Liver (tissue), 9 donors: ENCODE results near the gene MROH8. TPM values are rescaled to one million over a fixed set of nuclear protein-coding genes. Genes with fewer than 3 reads are reported as not detected.

Source experiments
- DNase-seq: peaks from one replicate; pipeline ENCODE4 v3.0.0-alpha.2; 2017; ENCODE audit warnings: low spot score
- H3K27ac ChIP-seq, 2 donors: one replicate each; pipeline ENCODE4 v1.7.0; 2013; ENCODE audit warnings: inconsistent platforms in 2 of 2, low read length in 2 of 2, control low read depth in 1 of 2, low read depth in 1 of 2, mild to moderate bottlenecking in 1 of 2
- H3K27me3 ChIP-seq, 4 donors: one replicate each; pipeline versions ENCODE4 v1.6.1 to v1.7.0; 2013; ENCODE audit warnings: low read length in 3 of 4, inconsistent platforms in 1 of 4, mild to moderate bottlenecking in 1 of 4, moderate library complexity in 1 of 4; ENCODE audit not compliant: control insufficient read depth in 4 of 4, insufficient read depth in 4 of 4
- H3K36me3 ChIP-seq, 4 donors: one replicate each; pipeline versions ENCODE4 v1.6.1 to v1.7.0; 2013; ENCODE audit warnings: low read length in 3 of 4, mild to moderate bottlenecking in 3 of 4, low read depth in 1 of 4, moderate library complexity in 1 of 4; ENCODE audit not compliant: control insufficient read depth in 4 of 4, insufficient read depth in 3 of 4
- H3K4me1 ChIP-seq, 4 donors: one replicate each; pipeline versions ENCODE4 v1.6.1 to v1.7.0; 2013; ENCODE audit warnings: low read length in 3 of 4, mild to moderate bottlenecking in 3 of 4, moderate library complexity in 1 of 4; ENCODE audit not compliant: control insufficient read depth in 4 of 4, insufficient read depth in 4 of 4
- H3K4me3 ChIP-seq, 3 donors: one replicate each; pipeline versions ENCODE4 v1.6.1 to v1.7.0; 2013; ENCODE audit warnings: low read length in 3 of 3, control low read depth in 1 of 3, low read depth in 1 of 3, mild to moderate bottlenecking in 1 of 3
- H3K9ac ChIP-seq, 2 donors: one replicate each; pipeline ENCODE4 v1.7.0; 2013; ENCODE audit warnings: low read length in 2 of 2, mild to moderate bottlenecking in 2 of 2, moderate library complexity in 2 of 2, control low read depth in 1 of 2, low read depth in 1 of 2
- H3K9me3 ChIP-seq, 4 donors: one replicate each; pipeline versions ENCODE4 v1.6.1 to v1.7.0; 2013; ENCODE audit warnings: low read length in 3 of 4; ENCODE audit not compliant: control insufficient read depth in 4 of 4
- EGR1 ChIP-seq, 2 donors: IDR thresholded peaks; 2 replicates each; pipeline ENCODE4 v1.6.1; 2016 to 2018; ENCODE audit warnings: antibody characterized with exemption in 2 of 2, low read depth in 2 of 2
- FOXA2 ChIP-seq: IDR thresholded peaks from 2 replicates; pipeline ENCODE4 v1.6.1; 2016; ENCODE audit warnings: antibody characterized with exemption
- HNF4A ChIP-seq, 2 donors: conservative IDR thresholded peaks; 2 replicates each; pipeline ENCODE4 v1.6.1; 2016; ENCODE audit warnings: antibody characterized with exemption in 2 of 2, mild to moderate bottlenecking in 2 of 2
- HNF4G ChIP-seq: IDR thresholded peaks from 2 replicates; pipeline ENCODE4 v1.6.1; 2016; ENCODE audit warnings: antibody characterized with exemption
- JUND ChIP-seq, 2 donors: IDR thresholded peaks; 2 replicates each; pipeline ENCODE4 v1.6.1; 2016; ENCODE audit warnings: antibody characterized with exemption in 2 of 2
- NR2F2 ChIP-seq: IDR thresholded peaks from 2 replicates; pipeline ENCODE4 v1.6.1; 2016; ENCODE audit warnings: antibody characterized with exemption
- RAD21 ChIP-seq, 2 donors: IDR thresholded peaks; 2 replicates each; pipeline ENCODE4 v1.6.1; 2016; ENCODE audit warnings: antibody characterized with exemption in 2 of 2, mild to moderate bottlenecking in 2 of 2
- RXRA ChIP-seq, 2 donors: IDR thresholded peaks; 2 replicates each; pipeline ENCODE4 v1.6.1; 2017 to 2018; ENCODE audit warnings: antibody characterized with exemption in 2 of 2, mild to moderate bottlenecking in 1 of 2
- TAF1 ChIP-seq: conservative IDR thresholded peaks from 2 replicates; pipeline ENCODE4 v1.6.1; 2016; ENCODE audit warnings: antibody characterized with exemption, mild to moderate bottlenecking
- WGBS: extraction: QIAGEN DNeasy Blood & Tissue Kit; methylation state at CpG from one replicate; pipeline ENCODE4 v1.1.7; 2013; 5-methylcytosine and 5-hydroxymethylcytosine counted together
- polyA plus RNA-seq, 2 donors: library from polyadenylated mRNA; stranded (reverse) in 1 of 2; unstranded in 1 of 2; fragments of 200-250 nt in 1 of 2; fragments of >200 nt in 1 of 2; fragmentation: Nextera tagmentation in 1 of 2; extraction: Ambion mirVana in 1 of 2; gene quantifications; one replicate each; pipeline versions ENCODE4 v1.2.1 to v1.2.3, GENCODE V29; 2013 to 2015
- total RNA-seq, 2 donors: library from RNA; depleted of rRNA; stranded (reverse); fragments of >200 nt; gene quantifications; one replicate each; pipeline ENCODE4 v1.2.3, GENCODE V29; 2014
- TF ChIP-seq, protein P1 (sequence below): IDR thresholded peaks from 2 replicates; pipeline ENCODE4 v1.6.1; 2016; ENCODE audit warnings: antibody characterized with exemption, mild to moderate bottlenecking
- TF ChIP-seq, protein P2 (sequence below): IDR thresholded peaks from 2 replicates; pipeline ENCODE4 v1.6.1; 2016; ENCODE audit warnings: antibody characterized with exemption
- TF ChIP-seq, protein P3 (sequence below): IDR thresholded peaks from 2 replicates; pipeline ENCODE4 v1.6.1; 2016; ENCODE audit warnings: antibody characterized with exemption
- TF ChIP-seq, protein P4 (sequence below): IDR thresholded peaks from 2 replicates; pipeline ENCODE4 v1.6.1; 2016; ENCODE audit warnings: antibody characterized with exemption
- donor health status: healthy.
- donor health status: healthy.
- donor health status: healthy.
- donor health status: healthy.
- donor health status: healthy.

Gene MROH8
- total and polyA plus RNA-seq, 4 donors, result 1.3 to 5.1 (median 2.0) TPM

- H3K4me1 ChIP-seq, result peaks cover 5 to 17% (median 10%) of the 10 kb centered on the region in 4 donors
- H3K36me3 ChIP-seq, result peaks cover 0 to 8% (median 3%) of the 10 kb centered on the region in 4 donors
- no peaks in the 10 kb centered on the region for H3K9me3 ChIP-seq
- no peaks in the 10 kb centered on the region for H3K27me3 ChIP-seq
- TF ChIP-seq RAD21 (IDR thresholded peaks at IDR 0.05), result no peak
- TF ChIP-seq, protein P1, sequence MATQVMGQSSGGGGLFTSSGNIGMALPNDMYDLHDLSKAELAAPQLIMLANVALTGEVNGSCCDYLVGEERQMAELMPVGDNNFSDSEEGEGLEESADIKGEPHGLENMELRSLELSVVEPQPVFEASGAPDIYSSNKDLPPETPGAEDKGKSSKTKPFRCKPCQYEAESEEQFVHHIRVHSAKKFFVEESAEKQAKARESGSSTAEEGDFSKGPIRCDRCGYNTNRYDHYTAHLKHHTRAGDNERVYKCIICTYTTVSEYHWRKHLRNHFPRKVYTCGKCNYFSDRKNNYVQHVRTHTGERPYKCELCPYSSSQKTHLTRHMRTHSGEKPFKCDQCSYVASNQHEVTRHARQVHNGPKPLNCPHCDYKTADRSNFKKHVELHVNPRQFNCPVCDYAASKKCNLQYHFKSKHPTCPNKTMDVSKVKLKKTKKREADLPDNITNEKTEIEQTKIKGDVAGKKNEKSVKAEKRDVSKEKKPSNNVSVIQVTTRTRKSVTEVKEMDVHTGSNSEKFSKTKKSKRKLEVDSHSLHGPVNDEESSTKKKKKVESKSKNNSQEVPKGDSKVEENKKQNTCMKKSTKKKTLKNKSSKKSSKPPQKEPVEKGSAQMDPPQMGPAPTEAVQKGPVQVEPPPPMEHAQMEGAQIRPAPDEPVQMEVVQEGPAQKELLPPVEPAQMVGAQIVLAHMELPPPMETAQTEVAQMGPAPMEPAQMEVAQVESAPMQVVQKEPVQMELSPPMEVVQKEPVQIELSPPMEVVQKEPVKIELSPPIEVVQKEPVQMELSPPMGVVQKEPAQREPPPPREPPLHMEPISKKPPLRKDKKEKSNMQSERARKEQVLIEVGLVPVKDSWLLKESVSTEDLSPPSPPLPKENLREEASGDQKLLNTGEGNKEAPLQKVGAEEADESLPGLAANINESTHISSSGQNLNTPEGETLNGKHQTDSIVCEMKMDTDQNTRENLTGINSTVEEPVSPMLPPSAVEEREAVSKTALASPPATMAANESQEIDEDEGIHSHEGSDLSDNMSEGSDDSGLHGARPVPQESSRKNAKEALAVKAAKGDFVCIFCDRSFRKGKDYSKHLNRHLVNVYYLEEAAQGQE, result no peak
- TF ChIP-seq JUND (IDR thresholded peaks at IDR 0.05), result no peak
- no peak for TF ChIP-seq RXRA (IDR thresholded peaks at IDR 0.05)
- TF ChIP-seq, protein P2, sequence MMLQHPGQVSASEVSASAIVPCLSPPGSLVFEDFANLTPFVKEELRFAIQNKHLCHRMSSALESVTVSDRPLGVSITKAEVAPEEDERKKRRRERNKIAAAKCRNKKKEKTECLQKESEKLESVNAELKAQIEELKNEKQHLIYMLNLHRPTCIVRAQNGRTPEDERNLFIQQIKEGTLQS, result no peak
- TF ChIP-seq, protein P3, sequence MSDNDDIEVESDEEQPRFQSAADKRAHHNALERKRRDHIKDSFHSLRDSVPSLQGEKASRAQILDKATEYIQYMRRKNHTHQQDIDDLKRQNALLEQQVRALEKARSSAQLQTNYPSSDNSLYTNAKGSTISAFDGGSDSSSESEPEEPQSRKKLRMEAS, result no peak
- no peak for TF ChIP-seq HNF4G
- TF ChIP-seq, protein P4, sequence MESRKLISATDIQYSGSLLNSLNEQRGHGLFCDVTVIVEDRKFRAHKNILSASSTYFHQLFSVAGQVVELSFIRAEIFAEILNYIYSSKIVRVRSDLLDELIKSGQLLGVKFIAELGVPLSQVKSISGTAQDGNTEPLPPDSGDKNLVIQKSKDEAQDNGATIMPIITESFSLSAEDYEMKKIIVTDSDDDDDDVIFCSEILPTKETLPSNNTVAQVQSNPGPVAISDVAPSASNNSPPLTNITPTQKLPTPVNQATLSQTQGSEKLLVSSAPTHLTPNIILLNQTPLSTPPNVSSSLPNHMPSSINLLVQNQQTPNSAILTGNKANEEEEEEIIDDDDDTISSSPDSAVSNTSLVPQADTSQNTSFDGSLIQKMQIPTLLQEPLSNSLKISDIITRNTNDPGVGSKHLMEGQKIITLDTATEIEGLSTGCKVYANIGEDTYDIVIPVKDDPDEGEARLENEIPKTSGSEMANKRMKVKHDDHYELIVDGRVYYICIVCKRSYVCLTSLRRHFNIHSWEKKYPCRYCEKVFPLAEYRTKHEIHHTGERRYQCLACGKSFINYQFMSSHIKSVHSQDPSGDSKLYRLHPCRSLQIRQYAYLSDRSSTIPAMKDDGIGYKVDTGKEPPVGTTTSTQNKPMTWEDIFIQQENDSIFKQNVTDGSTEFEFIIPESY, result no peak
- no peak for TF ChIP-seq NR2F2
- no peak for TF ChIP-seq EGR1 (IDR thresholded peaks at IDR 0.05; ENCODE audit: low read depth in 2 of 2)
- no peak for TF ChIP-seq FOXA2
- no peak for TF ChIP-seq TAF1
- H3K9ac ChIP-seq, result peak overlapping the region; percentile 82 to 94
- H3K27ac ChIP-seq, result peak overlapping the region; percentile 93 to 98
- H3K4me3 ChIP-seq, result peak overlapping the region; percentile 82 to 98 (median 95)
- DNase-seq, result no peak
- 10% methylated on average over 15 of the region's 15 CpGs for WGBS
Observed at GRCh38 chr20:37179683-37180524, 556 bp upstream of the MROH8 start.

DNA sequence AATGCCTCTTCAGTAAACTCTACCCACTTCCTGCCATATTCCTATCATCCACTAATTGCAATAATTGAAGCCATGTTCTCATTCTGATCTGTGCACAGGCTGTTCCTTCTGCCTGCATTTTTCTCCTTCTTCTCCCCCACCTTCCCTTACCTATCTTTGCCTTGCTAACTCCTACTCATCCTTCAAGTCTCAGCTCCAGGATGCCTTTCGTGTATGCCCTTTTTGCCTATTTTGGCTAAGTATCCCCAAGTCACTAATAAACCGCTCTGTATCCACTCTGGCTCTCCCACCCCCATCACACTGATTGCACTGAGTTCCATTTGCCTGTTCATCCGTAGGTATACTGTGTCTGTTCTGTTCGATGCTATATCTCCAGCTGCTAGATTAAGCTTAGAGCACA lies 6.5 kb downstream of the MROH8 start:
- Histone ChIP-seq H3K27ac (no peak overlapping the region), H3K36me3 (peaks cover 0 to under 1% (median 0%) of the 10 kb centered on the region in 4 donors), H3K9ac (no peak overlapping the region), H3K9me3 (no peaks in the 10 kb centered on the region), H3K4me3 (no peak overlapping the region), H3K27me3 (no peaks in the 10 kb centered on the region), H3K4me1 (no peaks in the 10 kb centered on the region)
- DNase-seq, result no peak
- TF ChIP-seq HNF4A (conservative IDR thresholded peaks at IDR 0.05), result no peak
- TF ChIP-seq, protein P3, result no peak
- TF ChIP-seq TAF1, result no peak
- WGBS, result 96% methylated on average over 4 of the region's 4 CpGs
